ENCODE results near the gene TTLL13. TPM values are rescaled to one million over a fixed set of nuclear protein-coding genes. Genes with fewer than 3 reads are reported as not detected.
A peak's percentile ranks its signal among the peaks of the same experiment; 100 is the strongest.

Gene TTLL13
- total and polyA plus RNA-seq, 7 experiments from 2014 or later: 0.40 to 1.8 (median 0.63) TPM; not detected in 3

GRCh38 chr15:90227816-90228772, 21.3 kb upstream of the TTLL13 start:
- H3K36me3 Mint-ChIP-seq: peaks cover 0 to 28% (median 16%) of the 10 kb centered on the region in 5 donors
- no peak for DNase-seq
- H3K4me3 ChIP-seq (ENCODE audit: low read length): no peak overlapping the region
- CTCF ChIA-PET: interaction anchor here (1.3 kb wide), 1 partner anchor 85 kb away, joined by 3 read pairs; no protein-coding TSS in a partner anchor
- POLR2A ChIA-PET: interaction anchor here (0.6 to 7.8 kb wide), 3 partner anchors 25 to 193 kb away, joined by 3 to 95 read pairs (median 4); partner anchors contain the start of gene SEMA4B
- peak overlapping the region in 8 of 9 donors; percentile 65 to 100 (median 98) for H3K27ac Mint-ChIP-seq
- no peaks in the 10 kb centered on the region for H3K27me3 Mint-ChIP-seq
- no peak for ATAC-seq
- H3K27ac ChIP-seq (ENCODE audit: low read depth, low read length): peak overlapping the region; percentile 18
- H3K4me1 ChIP-seq (ENCODE audit: control insufficient read depth in 2 of 2, insufficient read depth in 2 of 2, low read length in 2 of 2): peaks cover 32 to 34% of the 10 kb centered on the region in 2 donors
- H3K9me3 ChIP-seq (ENCODE audit: control insufficient read depth in 2 of 3, low read length in 3 of 3): no peaks in the 10 kb centered on the region
- H3K36me3 ChIP-seq (ENCODE audit: control insufficient read depth in 2 of 3, insufficient read depth in 3 of 3, low read length in 3 of 3): peaks cover 13 to 58% (median 23%) of the 10 kb centered on the region in 3 experiments
- intact Hi-C loops (cut with micrococcal nuclease): no loop called here
- H3K4me3 Mint-ChIP-seq: peak overlapping the region in 1 of 10 donors; percentile 53
- peaks cover 29 to 46% (median 41%) of the 10 kb centered on the region in 7 donors for H3K4me1 Mint-ChIP-seq
- H3K27me3 ChIP-seq (ENCODE audit: control insufficient read depth in 2 of 2, insufficient read depth in 2 of 2, low read length in 2 of 2): no peaks in the 10 kb centered on the region
- peaks cover 0 to 1% (median 0%) of the 10 kb centered on the region in 11 donors for H3K9me3 Mint-ChIP-seq

DNA sequence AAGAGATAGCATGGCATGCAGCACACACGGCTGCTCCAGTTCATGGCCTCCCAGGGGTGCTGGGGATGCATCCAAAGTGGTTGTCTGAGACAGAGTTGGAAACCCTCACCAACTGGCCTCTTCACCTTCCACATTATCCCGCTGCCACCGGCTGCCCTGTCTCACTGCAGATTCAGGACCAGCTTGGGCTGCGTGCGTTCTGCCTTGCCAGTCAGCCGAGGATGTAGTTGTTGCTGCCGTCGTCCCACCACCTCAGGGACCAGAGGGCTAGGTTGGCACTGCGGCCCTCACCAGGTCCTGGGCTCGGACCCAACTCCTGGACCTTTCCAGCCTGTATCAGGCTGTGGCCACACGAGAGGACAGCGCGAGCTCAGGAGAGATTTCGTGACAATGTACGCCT, 20.4 kb upstream of the TTLL13 start:
- POLR2A ChIA-PET: interaction anchor here (0.5 to 7.8 kb wide), 3 partner anchors 26 to 665 kb away, joined by 3 to 95 read pairs (median 3); partner anchors contain the start of gene SEMA4B
- H3K27ac ChIP-seq (ENCODE audit: low read depth, low read length): peak overlapping the region; percentile 99
- intact Hi-C loops (cut with micrococcal nuclease): no loop called here
- peaks cover 29 to 47% (median 41%) of the 10 kb centered on the region in 7 donors for H3K4me1 Mint-ChIP-seq
- no peaks in the 10 kb centered on the region for H3K9me3 ChIP-seq (ENCODE audit: control insufficient read depth in 2 of 3, low read length in 3 of 3)
- no peaks in the 10 kb centered on the region for H3K27me3 ChIP-seq (ENCODE audit: control insufficient read depth in 2 of 2, insufficient read depth in 2 of 2, low read length in 2 of 2)
- H3K27ac Mint-ChIP-seq: peak overlapping the region in 8 of 9 donors; percentile 96 to 100 (median 98)
- H3K36me3 Mint-ChIP-seq: peaks cover 0 to 25% (median 16%) of the 10 kb centered on the region in 5 donors
- peaks cover 32 to 35% of the 10 kb centered on the region in 2 donors for H3K4me1 ChIP-seq (ENCODE audit: control insufficient read depth in 2 of 2, insufficient read depth in 2 of 2, low read length in 2 of 2)
- H3K4me3 ChIP-seq (ENCODE audit: low read length): no peak overlapping the region
- no peaks in the 10 kb centered on the region for H3K9me3 Mint-ChIP-seq
- DNase-seq (no peak), ATAC-seq (no peak)
- H3K4me3 Mint-ChIP-seq: peak overlapping the region in 4 of 10 donors; percentile 58 to 95 (median 90)
- CTCF ChIA-PET: interaction anchor here (0.6 kb wide), 1 partner anchor 355 kb away, joined by 3 read pairs; no protein-coding TSS in a partner anchor
- H3K36me3 ChIP-seq (ENCODE audit: control insufficient read depth in 2 of 3, insufficient read depth in 3 of 3, low read length in 3 of 3): peaks cover 13 to 55% (median 23%) of the 10 kb centered on the region in 3 experiments
- H3K27me3 Mint-ChIP-seq: no peaks in the 10 kb centered on the region

DNA sequence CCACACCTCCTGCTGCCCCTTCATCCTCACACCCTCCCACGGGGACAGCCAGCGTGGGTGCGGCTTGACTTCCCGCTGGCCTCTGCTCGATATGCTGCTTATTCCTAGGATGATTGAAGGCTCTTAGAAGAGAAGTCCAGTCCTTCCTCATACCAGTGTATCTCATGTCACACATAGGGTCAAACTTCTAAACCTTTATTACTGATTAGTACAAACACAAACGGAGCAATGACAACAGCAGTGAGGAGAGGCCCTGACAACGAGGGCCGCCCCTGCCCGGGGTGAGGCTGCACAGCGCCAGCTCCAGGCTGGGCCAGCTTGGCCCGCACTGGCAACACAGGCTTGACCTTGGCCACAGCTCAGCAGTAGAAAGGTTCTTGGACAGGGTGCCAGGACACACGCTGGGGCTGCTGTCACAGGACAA, 19.3 kb upstream of the TTLL13 start:
- H3K36me3 ChIP-seq (ENCODE audit: control insufficient read depth in 2 of 3, insufficient read depth in 3 of 3, low read length in 3 of 3): peaks cover 9 to 44% (median 23%) of the 10 kb centered on the region in 3 experiments

GRCh38 chr15:90230610-90231009, 18.7 kb upstream of the TTLL13 start:
- ATAC-seq (no peak), DNase-seq (no peak)
- Histone ChIP-seq H3K36me3 (ENCODE audit: control insufficient read depth in 2 of 3, insufficient read depth in 3 of 3, low read length in 3 of 3) (peaks cover 7 to 39% (median 23%) of the 10 kb centered on the region in 3 experiments), H3K27me3 (ENCODE audit: control insufficient read depth in 2 of 2, insufficient read depth in 2 of 2, low read length in 2 of 2) (no peaks in the 10 kb centered on the region), H3K27ac (ENCODE audit: low read depth, low read length) (peak overlapping the region; percentile 99), H3K4me3 (ENCODE audit: low read length) (peak overlapping the region; percentile 92), H3K9me3 (ENCODE audit: control insufficient read depth in 2 of 3, low read length in 3 of 3) (no peaks in the 10 kb centered on the region), H3K4me1 (ENCODE audit: control insufficient read depth in 2 of 2, insufficient read depth in 2 of 2, low read length in 2 of 2) (peaks cover 39 to 43% of the 10 kb centered on the region in 2 donors)
- no peaks in the 10 kb centered on the region for H3K9me3 Mint-ChIP-seq
- H3K36me3 Mint-ChIP-seq: peaks cover 0 to 23% (median 16%) of the 10 kb centered on the region in 5 donors
- intact Hi-C loops (cut with micrococcal nuclease): loop anchor here (1.0 to 5.0 kb wide), 12 partner anchors 11 to 898 kb away; partner anchors contain the start of genes AP3S2 (in 2 of the 2), POLG (in 1 of the 2) and SEMA4B (in 1 of the 2)
- peak overlapping the region; percentile 96 to 100 (median 98) for H3K27ac Mint-ChIP-seq
- POLR2A ChIA-PET: interaction anchor here (0.7 to 7.8 kb wide), 9 partner anchors 8 to 1142 kb away, joined by 3 to 95 read pairs (median 9); partner anchors contain the start of genes ABHD2, NGRN, SEMA4B and TTLL13
- H3K27me3 Mint-ChIP-seq: no peaks in the 10 kb centered on the region
- CTCF ChIA-PET: interaction anchor here (0.6 to 1.3 kb wide), 3 partner anchors 28 to 112 kb away, joined by 3 to 4 read pairs (median 3); no protein-coding TSS in a partner anchor
- peaks cover 36 to 57% (median 51%) of the 10 kb centered on the region in 7 donors for H3K4me1 Mint-ChIP-seq
- peak overlapping the region; percentile 87 to 95 (median 92) for H3K4me3 Mint-ChIP-seq

More for the DNA sequence above, 19.3 kb upstream of the TTLL13 start:
- ChIA-PET POLR2A (interaction anchor here (1.2 to 7.8 kb wide), 5 partner anchors 27 to 46 kb away, joined by 4 to 95 read pairs (median 32); partner anchors contain the start of genes NGRN and SEMA4B), CTCF (interaction anchor here (0.6 to 1.3 kb wide), 3 partner anchors 28 to 112 kb away, joined by 3 to 4 read pairs (median 3); no protein-coding TSS in a partner anchor)
- peak overlapping the region; percentile 92 for H3K4me3 ChIP-seq (ENCODE audit: low read length)
- Mint-ChIP-seq H3K4me3 (peak overlapping the region; percentile 87 to 95 (median 92)), H3K9me3 (no peaks in the 10 kb centered on the region), H3K36me3 (peaks cover 0 to 24% (median 16%) of the 10 kb centered on the region in 5 donors), H3K4me1 (peaks cover 35 to 55% (median 50%) of the 10 kb centered on the region in 7 donors), H3K27me3 (no peaks in the 10 kb centered on the region), H3K27ac (peak overlapping the region; percentile 96 to 100 (median 98))
- peak overlapping the region; percentile 99 for H3K27ac ChIP-seq (ENCODE audit: low read depth, low read length)
- H3K9me3 ChIP-seq (ENCODE audit: control insufficient read depth in 2 of 3, low read length in 3 of 3): no peaks in the 10 kb centered on the region
- intact Hi-C loops (cut with micrococcal nuclease): loop anchor here (5.0 kb wide), 5 partner anchors 88 to 898 kb away; partner anchors contain the start of genes AP3S2 (in 2 of the 2) and POLG (in 1 of the 2)
- H3K4me1 ChIP-seq (ENCODE audit: control insufficient read depth in 2 of 2, insufficient read depth in 2 of 2, low read length in 2 of 2): peaks cover 39 to 42% of the 10 kb centered on the region in 2 donors
- H3K27me3 ChIP-seq (ENCODE audit: control insufficient read depth in 2 of 2, insufficient read depth in 2 of 2, low read length in 2 of 2): no peaks in the 10 kb centered on the region
- DNase-seq: no peak
- no peak for ATAC-seq

DNA sequence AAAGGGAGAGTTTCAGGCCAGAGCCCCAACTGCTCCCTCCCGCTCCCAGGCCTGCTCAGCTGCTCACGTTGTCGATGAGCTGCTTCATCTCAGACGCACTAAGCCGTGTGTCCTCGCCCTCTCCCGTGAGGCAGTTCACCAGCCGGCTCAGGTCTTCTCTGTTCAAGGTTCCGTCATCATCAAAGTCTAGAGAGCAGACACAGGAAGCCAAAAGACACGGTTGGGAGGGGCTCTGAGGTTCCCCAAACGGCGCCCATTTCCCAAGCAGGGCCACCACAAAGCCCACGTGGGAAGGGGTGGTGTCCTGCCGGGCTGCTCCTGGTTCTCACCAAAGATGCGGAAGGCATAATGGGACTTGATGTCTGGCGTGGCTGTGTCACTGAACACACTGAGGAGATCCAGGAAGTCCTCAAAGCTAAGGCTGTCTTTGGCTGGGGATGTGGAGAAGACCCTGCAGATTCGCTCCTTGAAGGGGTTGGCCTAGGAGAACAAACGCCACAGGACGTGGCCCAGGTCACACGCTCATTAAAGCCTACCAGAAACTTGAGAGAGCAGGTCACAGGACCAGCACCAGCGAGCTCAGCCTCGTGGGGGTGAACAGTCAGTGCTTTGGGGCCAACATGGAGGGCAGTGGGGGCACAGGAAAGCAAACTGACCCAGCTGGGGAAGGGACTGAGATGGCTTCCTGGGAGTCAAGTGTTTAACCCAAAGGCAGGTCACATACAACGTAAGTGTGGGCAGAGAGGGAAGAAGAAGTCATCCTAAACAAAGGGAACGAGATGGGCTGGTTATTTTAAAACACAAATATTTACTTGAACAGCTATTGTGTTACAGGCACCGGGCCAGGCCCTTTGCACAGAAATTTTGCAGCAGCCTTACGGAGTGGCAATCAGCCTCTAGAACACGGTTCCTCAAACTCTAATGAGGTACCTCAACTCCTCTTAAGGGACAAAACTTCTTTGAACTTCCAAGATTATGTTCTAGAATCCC, 18.0 kb upstream of the TTLL13 start:
- Mint-ChIP-seq H3K9me3 (no peaks in the 10 kb centered on the region), H3K27ac (peak overlapping the region; percentile 96 to 100 (median 98)), H3K4me3 (peak overlapping the region; percentile 87 to 95 (median 92)), H3K36me3 (peaks cover 0 to 25% (median 12%) of the 10 kb centered on the region in 5 donors), H3K4me1 (peaks cover 40 to 61% (median 52%) of the 10 kb centered on the region in 7 donors), H3K27me3 (no peaks in the 10 kb centered on the region)
- ATAC-seq (peak; percentile 77), DNase-seq (peak; percentile 60 to 92 (median 88))
- Histone ChIP-seq H3K27me3 (ENCODE audit: control insufficient read depth in 2 of 2, insufficient read depth in 2 of 2, low read length in 2 of 2) (no peaks in the 10 kb centered on the region), H3K36me3 (ENCODE audit: control insufficient read depth in 2 of 3, insufficient read depth in 3 of 3, low read length in 3 of 3) (peaks cover 7 to 40% (median 23%) of the 10 kb centered on the region in 3 experiments), H3K4me3 (ENCODE audit: low read length) (peak overlapping the region; percentile 92), H3K9me3 (ENCODE audit: control insufficient read depth in 2 of 3, low read length in 3 of 3) (no peaks in the 10 kb centered on the region), H3K4me1 (ENCODE audit: control insufficient read depth in 2 of 2, insufficient read depth in 2 of 2, low read length in 2 of 2) (peaks cover 39 to 43% of the 10 kb centered on the region in 2 donors), H3K27ac (ENCODE audit: low read depth, low read length) (peak overlapping the region; percentile 99)
- POLR2A ChIA-PET: interaction anchor here (0.7 to 7.8 kb wide), 13 partner anchors 9 to 1143 kb away, joined by 3 to 95 read pairs (median 9); partner anchors contain the start of genes ABHD2, HDDC3, IDH2 and NGRN
- CTCF ChIA-PET: interaction anchor here (0.9 to 1.3 kb wide), 4 partner anchors 12 to 72 kb away, joined by 3 to 4 read pairs (median 4); no protein-coding TSS in a partner anchor
- intact Hi-C loops (cut with micrococcal nuclease): loop anchor here (1.0 to 5.0 kb wide), 12 partner anchors 12 to 899 kb away; partner anchors contain the start of genes AP3S2 (in 2 of the 2), POLG (in 1 of the 2) and SEMA4B (in 1 of the 2)
